GM18505 (cell line): ENCODE results near the gene TPCN1.

Experiments
- ATAC-seq: cut with Tn5 transposase; IDR thresholded peaks from one replicate; pipeline ENCODE4 v1.9.1; 2021; ENCODE audit not compliant: unreplicated experiment
- POLR2A ChIP-seq: IDR thresholded peaks from 4 replicates; pipeline ENCODE4 v1.6.1; 2011; ENCODE audit warnings: borderline replicate concordance; ENCODE audit not compliant: insufficient read depth, insufficient read length; ENCODE audit errors: extremely low read depth

TPCN1 gene

DNA sequence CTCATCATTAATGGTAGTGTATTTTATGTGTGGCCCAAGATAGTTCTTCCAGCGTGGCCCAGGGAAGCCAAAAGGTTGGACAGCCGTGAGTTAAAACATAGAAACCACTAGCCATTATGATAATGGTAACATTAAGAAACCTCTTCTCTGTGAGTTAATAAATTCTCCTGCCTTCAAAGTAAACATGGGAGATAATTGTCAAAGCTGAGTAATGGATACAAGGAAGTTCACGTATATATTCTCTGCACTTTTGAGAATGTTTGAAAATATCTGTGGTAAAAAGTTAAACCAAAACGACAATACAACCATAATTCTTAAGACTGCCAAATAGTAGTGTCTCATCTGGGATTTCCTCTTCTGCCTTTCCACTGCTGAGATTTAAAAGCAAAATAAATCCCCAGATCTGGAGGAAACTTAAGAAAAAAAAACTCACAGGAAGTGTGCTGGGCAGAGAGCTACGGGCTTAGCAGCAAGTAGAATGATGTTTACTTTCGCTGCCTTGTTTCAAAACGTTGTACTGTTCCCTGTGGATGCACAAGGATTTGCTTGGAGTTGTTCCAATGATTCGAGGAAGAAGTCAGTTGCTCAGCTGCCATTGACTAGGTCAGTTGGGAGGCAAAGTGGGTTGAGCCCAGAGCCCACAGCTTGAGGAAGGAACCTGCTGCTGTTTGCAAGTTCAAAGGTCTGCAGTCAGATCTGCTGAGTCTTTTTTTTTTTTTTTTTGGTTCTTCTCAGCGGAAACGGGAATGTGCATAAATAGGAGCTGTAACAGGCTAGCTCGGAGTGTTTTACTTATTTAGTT is 1.7 kb downstream of the TPCN1 start:
- no peak for ATAC-seq
- peak; percentile 44 for TF ChIP-seq POLR2A

- no peak for TF ChIP-seq POLR2A
Observed at GRCh38 chr12:113224955-113225354, 3.7 kb downstream of the TPCN1 start.

DNA sequence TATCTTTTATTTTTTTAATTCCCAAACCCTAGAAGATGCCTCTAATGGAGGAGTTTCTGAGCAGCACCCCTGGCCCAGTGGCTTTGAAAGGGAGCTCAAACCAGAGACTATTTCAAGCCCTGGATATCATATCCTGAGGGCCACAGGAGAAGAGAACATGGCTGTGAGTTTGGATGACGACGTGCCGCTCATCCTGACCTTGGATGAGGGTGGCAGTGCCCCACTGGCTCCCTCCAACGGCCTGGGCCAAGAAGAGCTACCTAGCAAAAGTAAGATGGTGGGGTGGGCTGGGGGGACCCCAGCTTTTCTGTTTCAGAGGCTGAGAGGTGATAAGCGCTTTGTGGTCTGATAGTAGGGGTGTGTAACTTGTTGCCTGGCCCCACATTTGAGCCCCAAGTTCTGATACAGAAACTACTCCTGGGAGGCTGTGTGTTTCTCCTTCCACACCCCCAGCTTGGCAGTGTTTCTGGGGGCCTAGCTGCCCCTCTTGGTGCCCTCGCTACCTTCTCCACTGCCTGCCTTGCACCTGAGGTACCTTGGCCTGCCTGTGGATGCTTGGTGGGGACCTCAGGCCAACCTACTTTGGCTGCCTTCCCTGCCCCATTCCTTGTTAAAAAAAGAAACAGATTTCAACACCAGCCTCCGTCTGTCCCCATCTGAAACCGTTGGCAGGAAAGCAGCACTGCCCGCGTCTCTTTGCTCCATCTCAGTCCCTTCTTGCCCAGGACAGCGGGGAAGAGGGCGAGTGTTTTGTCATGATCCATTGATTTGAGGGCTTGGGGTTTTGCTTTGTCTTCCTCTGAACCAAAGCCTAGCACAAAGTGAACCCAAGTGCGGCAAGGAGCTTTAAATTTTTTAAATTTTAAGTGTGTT is 5.7 kb downstream of the TPCN1 start:
- no peak for TF ChIP-seq POLR2A
- ATAC-seq, result no peak

More at GRCh38 chr12:113224955-113225354, 3.7 kb downstream of the TPCN1 start:
- no peak for ATAC-seq

GRCh38 chr12:113227686-113228391 is 6.6 kb downstream of the TPCN1 start:
- ATAC-seq, result no peak
- no peak for TF ChIP-seq POLR2A

- TF ChIP-seq POLR2A, result no peak
- no peak for ATAC-seq
Observed at GRCh38 chr12:113228394-113229028, 7.2 kb downstream of the TPCN1 start.

DNA sequence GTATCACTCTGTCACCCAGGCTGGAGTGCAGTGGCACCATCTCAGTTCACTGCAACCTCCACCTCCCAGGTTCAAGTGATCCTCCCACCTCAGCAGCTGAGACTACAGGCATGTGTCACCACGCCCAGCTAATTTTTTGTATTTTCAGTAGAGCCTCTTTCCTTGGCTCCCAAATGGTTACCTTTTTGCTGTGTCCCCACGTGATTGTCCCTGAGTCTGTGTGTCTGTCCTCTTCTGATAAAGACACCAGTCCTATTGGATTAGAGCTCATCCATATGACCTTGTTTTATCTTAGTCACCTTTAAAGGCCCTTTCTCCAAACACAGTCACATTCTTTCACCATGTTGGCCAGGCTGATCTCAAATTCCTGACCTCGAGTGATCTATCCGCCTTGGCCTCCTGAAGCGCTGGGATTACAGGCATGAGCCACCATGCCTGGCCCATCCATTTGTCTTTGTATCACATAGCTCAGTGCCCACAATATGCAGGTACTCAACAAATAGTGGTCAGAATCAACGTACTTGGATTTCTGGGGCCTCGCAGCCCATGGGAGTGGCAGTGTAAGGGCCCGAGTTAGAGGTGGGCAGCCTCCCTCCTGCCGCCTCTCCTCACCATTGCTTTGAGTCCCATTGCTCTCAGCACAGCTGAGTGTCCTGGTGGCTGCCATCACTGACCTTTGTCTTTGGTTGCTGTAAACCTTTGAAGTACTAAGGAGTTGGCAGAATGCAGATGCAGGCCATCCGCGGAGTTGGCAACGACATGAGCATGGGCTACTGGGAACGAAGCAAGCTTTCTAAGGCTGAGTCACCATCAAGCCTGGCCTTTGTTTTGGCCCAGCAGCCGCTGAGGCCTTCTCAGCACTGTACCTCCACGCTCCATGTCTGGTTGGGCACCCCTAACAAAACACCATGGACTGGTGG is 9.3 kb downstream of the TPCN1 start:
- TF ChIP-seq POLR2A, result no peak
- peak; percentile 14 for ATAC-seq

GRCh38 chr12:113231235-113232088 is 10.2 kb downstream of the TPCN1 start:
- no peak for TF ChIP-seq POLR2A
- ATAC-seq, result no peak

- no peak for ATAC-seq
- no peak for TF ChIP-seq POLR2A
Observed at GRCh38 chr12:113232089-113232839, 11.0 kb downstream of the TPCN1 start.

GRCh38 chr12:113232840-113233585 is 11.7 kb downstream of the TPCN1 start:
- no peak for ATAC-seq
- TF ChIP-seq POLR2A, result no peak

DNA sequence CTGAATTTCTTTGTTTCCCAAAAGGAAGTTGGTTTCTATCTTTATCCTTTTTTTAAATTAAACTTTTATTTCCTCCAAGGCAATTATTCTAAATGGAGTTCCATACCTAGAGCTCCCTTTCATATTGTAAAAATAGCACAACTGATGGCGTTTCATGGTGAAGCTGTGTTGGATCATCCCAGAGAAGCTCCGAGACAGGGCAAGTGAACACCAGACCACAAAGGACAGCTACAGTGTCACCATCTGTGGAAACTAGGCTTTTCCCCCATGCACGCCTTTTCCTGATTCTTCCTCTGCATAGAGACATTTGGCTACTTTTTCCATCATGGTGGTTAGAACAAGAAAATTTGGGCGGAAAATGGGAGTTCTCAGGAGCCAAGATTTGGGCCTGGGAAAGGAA is 12.7 kb downstream of the TPCN1 start:
- ATAC-seq, result no peak
- no peak for TF ChIP-seq POLR2A

- ATAC-seq, result no peak
- TF ChIP-seq POLR2A, result no peak
Observed at GRCh38 chr12:113234483-113234882, 13.2 kb downstream of the TPCN1 start.
